IPS-18a (cell line): ENCODE data around the gene DIP2C.

Source experiments
- H3K27ac ChIP-seq: one replicate; pipeline ENCODE4 v1.5.1; 2013; ENCODE audit warnings: low read length
- H3K27me3 ChIP-seq: one replicate; pipeline ENCODE4 v1.6.1; 2013; ENCODE audit warnings: mild to moderate bottlenecking, low read length; ENCODE audit not compliant: control insufficient read depth, insufficient read depth
- H3K36me3 ChIP-seq: one replicate; pipeline ENCODE4 v1.6.1; 2013; ENCODE audit warnings: low read depth, low read length; ENCODE audit not compliant: control insufficient read depth
- H3K4me1 ChIP-seq: one replicate; pipeline ENCODE4 v1.6.1; 2013; ENCODE audit warnings: low read depth, low read length; ENCODE audit not compliant: control insufficient read depth
- H3K4me3 ChIP-seq: one replicate; pipeline ENCODE4 v1.5.1; 2013; ENCODE audit warnings: low read length
- H3K9ac ChIP-seq: one replicate; pipeline ENCODE4 v1.6.1; 2013; ENCODE audit warnings: mild to moderate bottlenecking, low read length, moderate library complexity
- H3K9me3 ChIP-seq: one replicate; pipeline ENCODE4 v1.6.1; 2013; ENCODE audit warnings: low read depth, low read length; ENCODE audit not compliant: control insufficient read depth

The DIP2C gene

GRCh38 chr10:227014-227413, 462.5 kb downstream of the DIP2C start:
- Histone ChIP-seq H3K36me3 (no peaks in the 10 kb centered on the region), H3K4me1 (no peaks in the 10 kb centered on the region), H3K9ac (no peak overlapping the region), H3K9me3 (no peaks in the 10 kb centered on the region), H3K4me3 (no peak overlapping the region), H3K27me3 (no peaks in the 10 kb centered on the region), H3K27ac (no peak overlapping the region)

DNA sequence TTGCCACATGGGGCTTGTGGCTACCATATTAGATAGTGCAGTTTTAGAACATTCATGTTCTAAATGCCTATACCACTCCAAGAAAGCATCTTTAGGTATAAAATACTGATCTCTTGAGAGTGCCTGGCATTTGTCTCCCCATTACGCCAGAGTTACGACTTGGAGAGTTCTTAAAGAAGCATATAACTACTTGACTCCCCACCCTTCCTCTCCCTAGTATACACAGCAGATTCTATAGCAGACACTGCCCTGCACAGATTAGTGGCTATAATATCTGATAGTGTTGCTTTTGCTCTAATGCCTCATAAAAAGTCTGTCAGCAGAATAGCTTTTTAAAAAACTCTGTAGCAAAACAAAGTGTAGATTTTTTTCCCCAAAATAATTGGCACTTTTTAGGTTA, 463.4 kb downstream of the DIP2C start:
- no peaks in the 10 kb centered on the region for H3K4me1 ChIP-seq
- no peak overlapping the region for H3K27ac ChIP-seq
- no peaks in the 10 kb centered on the region for H3K9me3 ChIP-seq
- no peak overlapping the region for H3K9ac ChIP-seq
- no peak overlapping the region for H3K4me3 ChIP-seq
- no peaks in the 10 kb centered on the region for H3K27me3 ChIP-seq
- no peaks in the 10 kb centered on the region for H3K36me3 ChIP-seq

GRCh38 chr10:224571-224970, 464.9 kb downstream of the DIP2C start:
- no peaks in the 10 kb centered on the region for H3K9me3 ChIP-seq
- no peaks in the 10 kb centered on the region for H3K27me3 ChIP-seq
- H3K9ac ChIP-seq: no peak overlapping the region
- H3K4me3 ChIP-seq: no peak overlapping the region
- H3K4me1 ChIP-seq: no peaks in the 10 kb centered on the region
- no peak overlapping the region for H3K27ac ChIP-seq
- no peaks in the 10 kb centered on the region for H3K36me3 ChIP-seq
